Ramos (cell line): Measurements from ENCODE around the gene EXT2.

ENCODE experiments used
- in situ Hi-C: fragments of 300-500 bp; cut with MboI; formaldehyde crosslinking; loops from one replicate; pipeline ENCODE4 v1.14.3; 2022; ENCODE audit warnings: low sequenced_read_pairs; ENCODE audit not compliant: unreplicated experiment

Gene EXT2

GRCh38 chr11:44260081-44260480, 164.6 kb downstream of the EXT2 start:
- in situ Hi-C loops, result no loop called here

- in situ Hi-C loops, result no loop called here
Measured at GRCh38 chr11:44261800-44262591, 166.5 kb downstream of the EXT2 start.

GRCh38 chr11:44263738-44264437, 168.4 kb downstream of the EXT2 start:
- in situ Hi-C loops, result no loop called here

GRCh38 chr11:44264438-44264749, 168.9 kb downstream of the EXT2 start:
- in situ Hi-C loops, result no loop called here

GRCh38 chr11:44264761-44265160, 169.3 kb downstream of the EXT2 start:
- in situ Hi-C loops, result no loop called here

- in situ Hi-C loops, result no loop called here
Measured at GRCh38 chr11:44266056-44266780, 170.7 kb downstream of the EXT2 start.

- in situ Hi-C loops, result no loop called here
Measured at GRCh38 chr11:44267006-44267749, 171.7 kb downstream of the EXT2 start.

- in situ Hi-C loops, result no loop called here
Measured at GRCh38 chr11:44267750-44268613, 172.5 kb downstream of the EXT2 start.

- in situ Hi-C loops, result no loop called here
Measured at GRCh38 chr11:44268614-44269080, 173.2 kb downstream of the EXT2 start.

- in situ Hi-C loops, result no loop called here
Measured at GRCh38 chr11:44269369-44270351, 174.2 kb downstream of the EXT2 start.

GRCh38 chr11:44270403-44271273, 175.2 kb downstream of the EXT2 start:
- in situ Hi-C loops, result no loop called here

- in situ Hi-C loops, result no loop called here
Measured at GRCh38 chr11:44271286-44271685, 175.8 kb downstream of the EXT2 start.

GRCh38 chr11:44274404-44274803, 178.9 kb downstream of the EXT2 start:
- in situ Hi-C loops, result no loop called here

- in situ Hi-C loops, result no loop called here
Measured at GRCh38 chr11:44275241-44275640, 179.8 kb downstream of the EXT2 start.

GRCh38 chr11:44275961-44276550, 180.6 kb downstream of the EXT2 start:
- in situ Hi-C loops, result no loop called here

GRCh38 chr11:44277196-44278090, 182.0 kb downstream of the EXT2 start:
- in situ Hi-C loops, result no loop called here
